Neutrophil (primary cell): ENCODE measurements around the gene TMEM53.

ENCODE experiments used
- H3K27ac ChIP-seq: fragments of 200-600 bp; sonication (generic); 2 replicates; pipeline ENCODE4 v1.5.1; 2016; ENCODE audit warnings: mild to moderate bottlenecking, moderate library complexity
- H3K27me3 ChIP-seq: fragments of 200-600 bp; sonication (generic); 2 replicates; pipeline ENCODE4 v1.6.0; 2016; ENCODE audit warnings: mild to moderate bottlenecking
- H3K36me3 ChIP-seq: fragments of 200-600 bp; sonication (generic); 2 replicates; pipeline ENCODE4 v1.5.1; 2017
- H3K4me1 ChIP-seq, 2 experiments: fragments of 200-600 bp in 1 of 2; sonication (generic) in 1 of 2; 1 replicate in 1 of 2; 2 replicates in 1 of 2; pipeline versions ENCODE4 v1.5.1 to v1.6.1; 2013 to 2016; ENCODE audit warnings: low read depth in 1 of 2, low read length in 1 of 2, mild to moderate bottlenecking in 1 of 2, moderate library complexity in 1 of 2; ENCODE audit not compliant: control insufficient read depth in 1 of 2, insufficient read depth in 1 of 2
- H3K4me3 ChIP-seq, 2 experiments: fragments of 200-600 bp in 1 of 2; sonication (generic) in 1 of 2; 1 replicate in 1 of 2; 2 replicates in 1 of 2; pipeline ENCODE4 v1.5.1; 2013 to 2016; ENCODE audit warnings: low read depth in 1 of 2, low read length in 1 of 2, mild to moderate bottlenecking in 1 of 2, moderate library complexity in 1 of 2
- H3K9me3 ChIP-seq: fragments of 200-600 bp; sonication (generic); 2 replicates; pipeline ENCODE4 v1.5.1; 2016
- TF ChIP-seq, protein P1 (sequence below): fragments of 200-600 bp; sonication (generic); IDR thresholded peaks from 2 replicates; pipeline ENCODE4 v1.5.1; 2016; ENCODE audit warnings: antibody characterized with exemption

Gene TMEM53

DNA sequence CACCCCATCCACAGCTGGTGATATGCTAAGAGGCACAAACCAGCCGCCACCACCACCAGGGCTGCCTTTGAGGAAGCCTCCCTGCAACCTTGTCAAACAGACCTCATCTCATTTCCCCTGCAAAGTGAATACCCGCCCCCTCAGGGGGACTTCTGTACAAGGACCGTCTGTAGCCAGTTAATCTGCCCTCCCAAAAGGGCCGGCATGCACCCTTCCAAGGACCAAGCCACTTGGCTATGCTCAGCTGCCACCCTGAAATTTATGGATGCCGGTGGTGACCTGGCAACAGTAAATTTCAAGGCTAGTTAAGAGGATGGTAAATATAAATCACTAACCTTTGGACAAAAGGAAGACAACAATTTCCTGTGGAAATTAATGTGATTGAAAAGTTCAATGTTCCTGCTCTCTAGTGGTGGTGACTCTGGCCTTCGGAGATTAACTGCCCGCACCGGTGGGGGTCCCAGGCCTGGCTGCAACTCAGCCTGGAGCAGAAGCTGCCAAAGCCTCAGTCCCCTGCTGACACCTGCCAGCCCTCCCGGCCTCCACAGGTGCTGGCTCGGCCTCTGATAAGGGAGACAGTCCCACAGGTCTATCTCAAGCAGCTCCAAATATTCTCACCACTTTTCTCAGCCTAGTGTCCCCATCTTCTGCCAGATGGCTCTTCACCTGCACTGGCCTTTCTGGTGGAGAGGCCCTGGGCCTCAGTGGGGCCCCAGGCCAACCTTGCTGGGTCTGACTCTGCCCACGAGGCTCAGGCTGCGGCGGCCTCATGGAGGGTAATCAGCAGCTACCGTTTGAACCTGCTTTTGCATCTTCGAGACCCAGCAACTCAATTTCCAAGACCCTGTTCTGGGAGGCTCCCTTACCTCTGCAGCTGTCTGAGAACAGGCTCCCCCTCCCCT is 12.2 kb downstream of the TMEM53 start:
- H3K36me3 ChIP-seq, result no peaks in the 10 kb centered on the region
- H3K27ac ChIP-seq, result no peak overlapping the region
- no peak overlapping the region for H3K4me3 ChIP-seq
- H3K4me1 ChIP-seq, result peaks cover 0 to 3% of the 10 kb centered on the region in 2 experiments
- TF ChIP-seq, protein P1, sequence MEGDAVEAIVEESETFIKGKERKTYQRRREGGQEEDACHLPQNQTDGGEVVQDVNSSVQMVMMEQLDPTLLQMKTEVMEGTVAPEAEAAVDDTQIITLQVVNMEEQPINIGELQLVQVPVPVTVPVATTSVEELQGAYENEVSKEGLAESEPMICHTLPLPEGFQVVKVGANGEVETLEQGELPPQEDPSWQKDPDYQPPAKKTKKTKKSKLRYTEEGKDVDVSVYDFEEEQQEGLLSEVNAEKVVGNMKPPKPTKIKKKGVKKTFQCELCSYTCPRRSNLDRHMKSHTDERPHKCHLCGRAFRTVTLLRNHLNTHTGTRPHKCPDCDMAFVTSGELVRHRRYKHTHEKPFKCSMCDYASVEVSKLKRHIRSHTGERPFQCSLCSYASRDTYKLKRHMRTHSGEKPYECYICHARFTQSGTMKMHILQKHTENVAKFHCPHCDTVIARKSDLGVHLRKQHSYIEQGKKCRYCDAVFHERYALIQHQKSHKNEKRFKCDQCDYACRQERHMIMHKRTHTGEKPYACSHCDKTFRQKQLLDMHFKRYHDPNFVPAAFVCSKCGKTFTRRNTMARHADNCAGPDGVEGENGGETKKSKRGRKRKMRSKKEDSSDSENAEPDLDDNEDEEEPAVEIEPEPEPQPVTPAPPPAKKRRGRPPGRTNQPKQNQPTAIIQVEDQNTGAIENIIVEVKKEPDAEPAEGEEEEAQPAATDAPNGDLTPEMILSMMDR, result no peak
- H3K9me3 ChIP-seq, result no peaks in the 10 kb centered on the region
- no peaks in the 10 kb centered on the region for H3K27me3 ChIP-seq

DNA sequence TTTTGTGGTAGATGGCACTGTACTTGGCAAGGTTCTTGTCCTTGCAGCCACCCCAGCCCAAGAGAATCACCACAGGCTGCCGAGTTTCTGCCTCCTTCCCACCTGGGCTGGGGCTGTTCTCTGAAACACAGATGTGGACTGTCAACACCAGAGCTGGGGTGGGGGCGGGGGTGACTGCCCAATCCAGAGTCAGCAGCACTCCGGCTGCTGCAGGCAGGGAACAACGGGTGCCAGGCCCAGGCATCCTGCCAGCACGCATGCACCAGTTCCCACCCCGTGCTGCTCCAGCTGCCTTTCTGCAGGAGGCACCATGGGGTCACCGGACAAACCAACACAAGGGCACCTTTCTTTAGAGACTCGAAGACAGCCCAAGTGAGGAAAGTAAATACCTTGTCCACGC is 14.1 kb downstream of the TMEM53 start:
- no peaks in the 10 kb centered on the region for H3K36me3 ChIP-seq
- TF ChIP-seq, protein P1, result no peak
- H3K9me3 ChIP-seq, result no peaks in the 10 kb centered on the region
- no peak overlapping the region for H3K27ac ChIP-seq
- peaks cover 0 to 3% of the 10 kb centered on the region in 2 experiments for H3K4me1 ChIP-seq
- no peaks in the 10 kb centered on the region for H3K27me3 ChIP-seq
- no peak overlapping the region for H3K4me3 ChIP-seq

DNA sequence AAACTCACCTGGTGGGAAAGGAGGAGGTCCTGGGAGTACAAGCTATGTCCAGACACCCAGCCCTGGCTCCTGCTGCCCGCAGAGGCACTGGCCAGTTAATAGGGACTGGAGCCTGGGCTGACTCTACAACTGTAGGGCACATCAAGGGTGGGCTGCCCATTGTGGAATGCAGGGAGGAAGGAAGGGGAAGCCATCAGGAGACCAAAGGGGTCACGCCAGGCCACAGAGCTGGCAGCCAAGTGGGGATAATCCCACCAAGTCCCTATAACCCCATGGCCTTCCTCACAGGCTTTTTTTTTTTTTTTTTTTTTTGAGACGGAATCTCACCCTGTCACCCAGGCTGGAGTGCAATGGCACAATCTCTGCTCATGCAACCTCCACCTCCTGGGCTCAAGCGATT is 14.7 kb downstream of the TMEM53 start:
- H3K4me3 ChIP-seq, result no peak overlapping the region
- TF ChIP-seq, protein P1, result no peak

DNA sequence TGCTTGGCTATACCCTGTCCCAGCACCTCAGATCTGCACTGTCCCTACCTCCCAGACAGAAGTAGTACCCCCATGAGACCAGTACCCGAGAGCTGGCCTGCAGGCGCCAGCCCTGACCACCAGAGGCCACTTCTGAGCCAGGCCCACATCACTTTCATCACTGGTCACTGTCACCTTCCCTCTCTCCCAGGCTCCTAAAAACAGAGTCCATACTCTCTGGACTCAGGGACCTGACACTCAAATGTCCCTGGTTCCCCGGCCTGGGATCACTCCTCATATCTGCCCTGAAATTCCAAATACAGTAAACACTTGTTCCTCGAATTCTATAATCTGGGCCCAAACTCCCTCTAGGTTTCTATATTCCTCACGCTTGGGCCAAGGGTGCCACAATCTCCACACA is 18.7 kb downstream of the TMEM53 start:
- H3K9me3 ChIP-seq, result no peaks in the 10 kb centered on the region
- no peak overlapping the region for H3K4me3 ChIP-seq
- no peak overlapping the region for H3K27ac ChIP-seq
- TF ChIP-seq, protein P1, result peak; percentile 49
- peaks cover 12% of the 10 kb centered on the region for H3K36me3 ChIP-seq
- no peaks in the 10 kb centered on the region for H3K27me3 ChIP-seq
- no peaks in the 10 kb centered on the region for H3K4me1 ChIP-seq

More for the DNA sequence above, 14.7 kb downstream of the TMEM53 start:
- Histone ChIP-seq H3K27me3 (no peaks in the 10 kb centered on the region), H3K27ac (no peak overlapping the region), H3K9me3 (no peaks in the 10 kb centered on the region), H3K4me1 (peaks cover 0 to 1% of the 10 kb centered on the region in 2 experiments), H3K36me3 (no peaks in the 10 kb centered on the region)

DNA sequence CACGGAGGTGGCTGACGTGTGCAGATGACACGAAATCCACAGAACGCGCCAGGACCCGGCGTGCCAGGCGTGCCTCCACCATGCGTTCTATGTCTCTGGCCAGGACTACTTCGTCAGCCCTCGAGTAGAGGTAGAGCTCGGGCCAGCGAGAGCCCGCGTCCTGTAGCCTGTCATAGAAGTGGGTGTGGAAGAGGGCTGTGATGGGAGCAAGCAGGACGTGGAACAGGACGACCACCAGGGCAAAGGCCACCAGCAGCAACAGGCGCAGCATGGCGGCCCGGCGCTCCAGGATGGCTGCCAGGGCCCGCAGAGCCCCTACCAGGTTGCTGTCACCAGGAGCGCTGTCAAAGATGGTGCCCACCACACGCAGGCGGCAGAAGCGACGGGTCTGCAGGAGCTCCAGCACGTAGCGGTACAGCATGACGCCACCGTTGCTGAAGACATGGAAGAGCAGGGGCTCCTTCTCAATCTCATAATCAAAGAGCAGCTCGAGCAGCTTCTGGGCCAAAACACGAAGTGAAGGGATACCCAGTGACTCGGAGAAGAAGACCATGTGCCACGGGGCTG is 19.6 kb downstream of the TMEM53 start:
- no peaks in the 10 kb centered on the region for H3K4me1 ChIP-seq
- TF ChIP-seq, protein P1, result no peak
- peaks cover 21% of the 10 kb centered on the region for H3K36me3 ChIP-seq
- H3K27ac ChIP-seq, result no peak overlapping the region
- no peaks in the 10 kb centered on the region for H3K27me3 ChIP-seq
- no peaks in the 10 kb centered on the region for H3K9me3 ChIP-seq
- H3K4me3 ChIP-seq, result no peak overlapping the region
